GM12892 (cell line): ENCODE measurements around the gene CFAP61.

ENCODE experiments used
- POLR2A ChIP-seq: IDR thresholded peaks from 2 replicates; pipeline ENCODE4 v1.6.1; 2011; ENCODE audit warnings: low read depth, low read length, control low read depth
- POLR2AphosphoS5 ChIP-seq: IDR thresholded peaks from 2 replicates; pipeline ENCODE4 v1.6.1; 2011; ENCODE audit warnings: low read depth, low read length, control low read depth
- TAF1 ChIP-seq: IDR thresholded peaks from 2 replicates; pipeline ENCODE4 v1.6.1; 2011; ENCODE audit warnings: low read depth, mild to moderate bottlenecking, control low read depth, low read length, borderline replicate concordance

DNA sequence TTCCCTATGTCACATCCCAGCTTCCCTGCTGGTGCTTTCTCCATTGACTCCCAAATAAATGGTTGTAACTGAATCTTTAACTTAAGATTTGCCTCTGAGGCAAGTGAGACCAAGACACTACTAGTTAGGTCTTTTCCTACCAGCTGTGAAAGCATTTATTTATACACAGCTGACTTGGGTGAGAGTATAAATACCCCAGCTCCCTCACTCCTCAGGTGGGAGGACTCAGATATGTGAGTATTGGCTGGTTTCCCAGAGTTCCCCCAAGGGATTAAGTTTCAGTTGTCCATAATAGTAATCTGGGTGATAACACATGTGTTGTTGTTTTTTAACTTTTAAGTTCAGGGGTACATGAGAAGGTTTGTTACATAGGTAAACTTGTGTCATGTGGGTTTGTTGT, 49.8 kb downstream of the CFAP61 start:
- TF ChIP-seq POLR2AphosphoS5 (no peak), POLR2A (no peak), TAF1 (no peak)
